ENCODE measurements around the gene ERN1.
A peak's percentile ranks its signal among the peaks of the same experiment; 100 is the strongest.
"Not testable (repeated sequence)": the region's sequence is repeated elsewhere in the genome, so short reads cannot be mapped to it uniquely, and the experiment has no call there.

ERN1 gene

GRCh38 chr17:64129765-64130558 is at the start of gene ERN1:
Gene ERN1, minus strand, starts transcription at chr17:64130144. Its CDS starts 115 bp downstream, at chr17:64130029.
- DNase-seq, result peak; percentile 94

- DNase-seq, result not testable (repeated sequence)
These were observed 49.1 kb upstream of the ERN1 start for GRCh38 chr17:64179024-64179423.

GRCh38 chr17:64178011-64178825 is 48.3 kb upstream of the ERN1 start:
- DNase-seq, result no peak

GRCh38 chr17:64177311-64178010 is 47.5 kb upstream of the ERN1 start:
- DNase-seq, result no peak

- DNase-seq, result no peak
These were observed 46.6 kb upstream of the ERN1 start for GRCh38 chr17:64176556-64176955.

GRCh38 chr17:64174686-64175456 is 44.9 kb upstream of the ERN1 start:
- DNase-seq, result no peak

GRCh38 chr17:64173646-64174045 is 43.7 kb upstream of the ERN1 start:
- no peak for DNase-seq

GRCh38 chr17:64172510-64172909 is 42.6 kb upstream of the ERN1 start:
- no peak for DNase-seq

GRCh38 chr17:64171041-64171440 is 41.1 kb upstream of the ERN1 start:
- DNase-seq, result no peak

- no peak for DNase-seq
These were observed 40.3 kb upstream of the ERN1 start for GRCh38 chr17:64170286-64170685.

- not testable (repeated sequence) for DNase-seq
These were observed 37.7 kb upstream of the ERN1 start for GRCh38 chr17:64167666-64168065.

GRCh38 chr17:64166876-64167275 is 36.9 kb upstream of the ERN1 start:
- DNase-seq, result no peak

GRCh38 chr17:64165347-64165746 is 35.4 kb upstream of the ERN1 start:
- DNase-seq, result no peak

GRCh38 chr17:64164596-64165285 is 34.8 kb upstream of the ERN1 start:
- no peak for DNase-seq

- no peak for DNase-seq
These were observed 33.5 kb upstream of the ERN1 start for GRCh38 chr17:64163468-64163867.

- DNase-seq, result no peak
These were observed 32.6 kb upstream of the ERN1 start for GRCh38 chr17:64162554-64162953.

GRCh38 chr17:64161380-64162176 is 31.6 kb upstream of the ERN1 start:
- DNase-seq, result no peak

GRCh38 chr17:64160378-64160777 is 30.4 kb upstream of the ERN1 start:
- DNase-seq, result no peak

- DNase-seq, result no peak
These were observed 29.1 kb upstream of the ERN1 start for GRCh38 chr17:64158831-64159590.

GRCh38 chr17:64158406-64158805 is 28.5 kb upstream of the ERN1 start:
- no peak for DNase-seq

Measured in NCI-H774 (cell line).